Measurements from ENCODE around the gene VWA8. TPM values are rescaled to one million over a fixed set of nuclear protein-coding genes. Genes with fewer than 3 reads are reported as not detected.

The VWA8 gene
- total and polyA plus RNA-seq, 2 of the 8 experiments (the other 6 are each of a cell fraction or from before 2014, with no cell fraction given) = 5.9 to 19.6 TPM

DNA sequence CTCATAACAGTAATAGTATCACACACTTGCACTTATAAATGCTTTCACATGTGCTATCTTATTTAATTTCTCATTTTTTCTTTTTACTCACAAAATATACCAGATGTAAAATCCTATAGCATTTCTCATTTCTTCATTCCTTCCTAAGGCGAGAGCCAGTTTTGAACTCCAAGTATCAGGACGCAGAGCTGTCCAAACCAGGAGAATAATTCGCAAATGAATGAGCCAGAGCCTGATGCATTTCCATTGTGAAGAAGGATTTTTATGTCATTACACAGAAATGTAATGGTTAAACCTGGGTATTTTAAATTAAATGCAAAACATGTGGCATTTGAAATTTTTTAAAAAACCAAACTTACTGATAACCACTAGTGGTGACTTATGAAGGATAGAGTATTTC, 259.2 kb downstream of the VWA8 start:
- WGBS, 2 experiments (ENCODE audit: extremely low coverage in 1 of 2, insufficient coverage in 1 of 2, insufficient read length in 1 of 2, insufficient replicate concordance in 2 of 2, low coverage in 1 of 2, low lambda C conversion rate in 2 of 2, missing lambda C conversion rate in 1 of 2) = 89% methylated on average over 3 of the region's 3 CpGs; no CpG with 5 or more reads in 1 of the 2 experiments
- FAIRE-seq = no peak
- POLR2A ChIA-PET (ENCODE audit: partially characterized antibody) = interaction anchor here (0.7 kb wide), 1 partner anchor 315 kb away, joined by 3 read pairs; no protein-coding TSS in a partner anchor

More for the DNA sequence above, 259.2 kb downstream of the VWA8 start:
- Histone ChIP-seq H3K56ac (replicated peaks; ENCODE audit: insufficient read length, low read depth, low read length) (no peak overlapping the region), H3K4me3 (ENCODE audit: extremely low read depth in 1 of 4, insufficient read depth in 2 of 4, low read depth in 3 of 4, low read length in 4 of 4) (no peak overlapping the region), H3K23me2 (ENCODE audit: low read depth, low read length) (no peaks in the 10 kb centered on the region), H2BK5ac (ENCODE audit: low read depth, low read length) (no peak overlapping the region), H3K4me2 (ENCODE audit: insufficient read depth in 1 of 2, low read depth in 2 of 2, low read length in 2 of 2) (no peak overlapping the region), H4K20me1 (replicated peaks in 1 of 2; ENCODE audit: control insufficient read depth in 1 of 2, insufficient read depth in 2 of 2, low read length in 2 of 2) (no peaks in the 10 kb centered on the region), H2BK15ac (ENCODE audit: low read length) (no peak overlapping the region), H2AFZ (ENCODE audit: low read length) (no peak overlapping the region), H4K8ac (ENCODE audit: extremely low read depth, insufficient read depth, low read length) (no peak overlapping the region), H3K79me1 (ENCODE audit: low read depth, low read length) (no peaks in the 10 kb centered on the region), H3K9ac (replicated peaks in 1 of 4; ENCODE audit: extremely low read depth in 1 of 4, low read depth in 3 of 4, low read length in 3 of 4) (no peak overlapping the region), H3K36me3 (ENCODE audit: control insufficient read depth in 2 of 4, insufficient read depth in 4 of 4, low read length in 3 of 4) (no peaks in the 10 kb centered on the region), H4K91ac (replicated peaks; ENCODE audit: insufficient read length, low read length) (no peak overlapping the region), H3K23ac (ENCODE audit: insufficient read length) (no peak overlapping the region), H2BK12ac (ENCODE audit: low read depth, low read length) (no peak overlapping the region), H2BK20ac (ENCODE audit: low read length) (no peak overlapping the region), H3K18ac (ENCODE audit: extremely low read depth, low read length) (no peak overlapping the region), H4K5ac (ENCODE audit: insufficient read length, low read depth, low read length) (no peak overlapping the region), H3K27ac (ENCODE audit: low read depth, low read length) (no peak overlapping the region), H3K9me3 (ENCODE audit: insufficient read depth in 2 of 2, low read depth in 1 of 2, low read length in 1 of 2) (no peaks in the 10 kb centered on the region; a peak in 1 of 4 replicates), H3K27me3 (replicated peaks in 1 of 4; ENCODE audit: control insufficient read depth in 3 of 4, extremely low read depth in 1 of 4, insufficient read depth in 3 of 4, low read length in 3 of 4) (no peaks in the 10 kb centered on the region), H3K79me2 (ENCODE audit: control insufficient read depth in 1 of 2, insufficient read depth in 2 of 2, low read length in 2 of 2) (no peaks in the 10 kb centered on the region), H3K4ac (replicated peaks; ENCODE audit: insufficient read length, low read depth, low read length) (no peak overlapping the region), H2BK120ac (replicated peaks; ENCODE audit: low read depth, low read length) (no peak overlapping the region), H3K4me1 (replicated peaks in 1 of 4; ENCODE audit: control insufficient read depth in 3 of 4, insufficient read depth in 4 of 4, low read length in 3 of 4) (peaks cover 0 to 9% (median 3%) of the 10 kb centered on the region in 4 experiments; a peak in 4 of 7 replicates), H3K14ac (ENCODE audit: insufficient read length) (no peak overlapping the region), H2AK5ac (ENCODE audit: low read depth, low read length) (no peak overlapping the region)
- no peak for DNase-seq (ENCODE audit: low read depth in 1 of 2, low spot score in 2 of 2)
- CTCF ChIA-PET (ENCODE audit: partially characterized antibody) = interaction anchor here (0.8 kb wide), 1 partner anchor 75 kb away, joined by 3 read pairs; no protein-coding TSS in a partner anchor
- TF ChIP-seq PHF8 (conservative IDR thresholded peaks at IDR 0.05; ENCODE audit: low read depth, low read length) = no peak
- no peak for TF ChIP-seq HDAC2 (IDR thresholded peaks at IDR 0.05; ENCODE audit: borderline replicate concordance in 1 of 2, low read depth in 2 of 2, low read length in 2 of 2)
- no peak for TF ChIP-seq SIN3A (conservative IDR thresholded peaks at IDR 0.05 in 1 of 2, IDR thresholded peaks at IDR 0.05 in 1 of 2; ENCODE audit: low read depth in 1 of 2, low read length in 2 of 2)
- no peak for TF ChIP-seq EZH2 (IDR thresholded peaks at IDR 0.05; ENCODE audit: low read depth, low read length, severe bottlenecking)
- TF ChIP-seq NANOG (IDR thresholded peaks at IDR 0.05; ENCODE audit: insufficient read depth, low read depth, low read length, poor library complexity, severe bottlenecking) = no peak
- no peak for TF ChIP-seq POU5F1 (IDR thresholded peaks at IDR 0.05; ENCODE audit: low read depth, low read length)
- no peak for TF ChIP-seq EP300 (IDR thresholded peaks at IDR 0.05; ENCODE audit: borderline replicate concordance in 1 of 2, low read depth in 2 of 2, low read length in 2 of 2)
- TF ChIP-seq TCF12 (IDR thresholded peaks at IDR 0.05; ENCODE audit: low read depth, low read length) = no peak
- TF ChIP-seq TAF7 (optimal IDR thresholded peaks at IDR 0.05; ENCODE audit: borderline replicate concordance, low read depth, low read length) = no peak
- no peak for TF ChIP-seq NRF1 (IDR thresholded peaks at IDR 0.05; ENCODE audit: low read depth, low read length)
- no peak for TF ChIP-seq TEAD4 (IDR thresholded peaks at IDR 0.05; ENCODE audit: low read depth, low read length)
- no peak for TF ChIP-seq JUND (IDR thresholded peaks at IDR 0.05; ENCODE audit: low read length)
- TF ChIP-seq SP1 (IDR thresholded peaks at IDR 0.05; ENCODE audit: low read depth, low read length) = no peak
